ENCODE results near the gene GLB1L.

Gene GLB1L

DNA sequence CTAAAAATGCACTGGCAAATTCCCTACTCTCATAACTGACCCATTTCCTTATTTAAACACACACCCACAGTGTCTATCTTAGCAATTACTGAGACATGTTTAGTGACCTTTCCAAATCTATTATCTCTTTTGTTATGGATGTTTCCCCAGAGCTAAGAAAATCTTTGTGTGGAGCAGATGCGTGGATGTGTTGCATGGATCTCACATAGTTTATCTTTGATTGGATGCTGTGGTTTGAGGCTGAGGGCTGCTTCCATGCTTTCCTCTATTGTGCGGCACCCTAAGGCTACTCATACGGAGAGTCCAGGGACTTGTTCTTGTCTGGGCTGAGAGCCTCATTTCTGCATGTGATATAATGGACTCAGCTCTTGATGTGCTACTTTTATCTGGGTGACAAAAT lies 10.9 kb downstream of the GLB1L start:
- no peak for DNase-seq (ENCODE audit: low read depth, low spot score)
- H3K4me3 ChIP-seq (ENCODE audit: low read length) = no peak overlapping the region

DNA sequence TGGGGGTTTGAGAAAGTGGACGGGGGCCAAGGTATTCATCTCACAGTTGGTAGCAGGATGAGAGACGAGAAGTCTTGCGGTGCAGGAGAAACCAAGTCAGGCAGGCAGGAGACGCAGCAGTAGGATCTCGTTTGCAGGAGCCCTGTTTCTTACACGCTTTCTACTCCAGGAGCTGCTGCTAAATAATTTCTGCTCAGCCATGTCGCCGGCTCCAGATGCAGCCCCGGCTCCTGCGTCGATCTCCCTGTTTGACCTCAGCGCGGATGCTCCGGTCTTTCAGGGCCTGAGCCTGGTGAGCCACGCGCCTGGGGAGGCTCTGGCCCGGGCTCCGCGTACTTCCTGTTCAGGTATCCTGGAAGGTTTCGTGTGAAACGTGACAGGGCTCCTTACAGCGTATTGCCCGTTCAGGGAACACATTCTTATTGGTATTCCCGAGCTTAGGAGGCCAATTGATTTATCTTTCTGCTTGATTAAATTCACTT lies 15.1 kb downstream of the GLB1L start:
- H3K4me3 ChIP-seq (ENCODE audit: low read length) = peak overlapping the region; percentile 79
- DNase-seq (ENCODE audit: low read depth, low spot score) = no peak

DNA sequence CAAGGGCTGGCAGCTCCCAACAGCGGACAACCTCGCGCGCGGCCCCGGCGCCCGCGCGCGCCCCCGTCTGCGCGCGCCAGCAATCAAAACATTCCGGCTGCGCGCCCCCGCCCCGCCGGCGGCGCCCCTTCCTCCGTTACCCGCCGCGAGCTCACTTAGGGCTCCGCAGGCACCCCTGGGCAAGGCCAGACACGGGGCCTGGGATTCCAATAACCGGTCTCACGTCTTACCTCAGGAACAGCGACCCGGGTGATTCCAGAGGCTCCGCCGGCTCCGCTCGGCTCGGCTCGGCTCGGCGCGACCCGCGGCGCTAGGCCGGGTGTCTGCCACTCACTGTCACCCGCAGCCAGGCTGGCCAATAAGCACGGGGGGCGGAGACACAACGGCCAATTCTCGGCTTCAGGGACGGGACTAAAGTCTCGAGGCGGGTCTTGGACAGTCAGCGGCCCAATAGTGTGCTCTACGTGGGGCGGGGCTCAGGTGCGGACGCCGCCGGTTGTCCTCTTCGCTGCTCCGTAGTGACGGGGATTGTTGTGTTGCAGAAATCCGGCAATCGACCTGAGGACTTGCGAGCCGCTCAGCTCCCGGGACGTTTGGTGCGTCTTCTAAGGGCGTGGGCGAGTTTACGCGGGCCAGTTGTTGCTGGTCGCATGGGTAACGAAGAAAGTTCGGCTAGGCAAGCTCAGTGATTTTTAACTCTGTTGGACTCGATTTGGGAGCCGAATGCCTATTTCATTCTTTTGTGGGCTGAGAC lies 15.8 kb downstream of the GLB1L start, which contains the start of the genes ANKZF1 and ATG9A:
ANKZF1 (plus strand) TSS at position 502 of the 754 bp plus-strand sequence. CDS start 452 bp downstream, outside the sequence.
ATG9A (minus strand) TSS at position 332 of the 754 bp plus-strand sequence. CDS start 1,612 bp downstream, outside the sequence.
- peak; percentile 97 for DNase-seq (ENCODE audit: low read depth, low spot score)
- peak within 1 kb of the TSS; percentile 79 for H3K4me3 ChIP-seq (ENCODE audit: low read length)

DNA sequence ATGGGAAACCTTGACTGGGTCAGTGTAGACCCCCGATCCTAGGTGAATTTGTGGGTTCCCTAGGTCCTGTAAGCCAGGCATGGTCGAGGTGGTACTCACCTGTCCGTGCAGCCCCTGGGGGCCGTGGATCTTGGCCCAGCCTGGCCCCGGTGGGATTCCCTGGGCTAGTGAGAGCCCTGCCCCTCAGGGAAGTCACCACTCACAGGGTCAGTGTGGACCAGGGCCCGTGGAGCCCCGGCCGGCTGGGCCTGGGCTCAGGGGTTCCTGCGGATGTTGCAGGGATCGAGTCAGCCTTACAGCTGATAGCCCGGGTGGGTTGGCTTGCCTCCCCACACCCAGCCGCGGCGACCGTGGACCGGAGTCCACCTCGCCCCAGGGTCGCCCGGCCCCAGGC lies 16.3 kb downstream of the GLB1L start:
- H3K4me3 ChIP-seq (ENCODE audit: low read length) = peak overlapping the region; percentile 79
- no peak for DNase-seq (ENCODE audit: low read depth, low spot score)

DNA sequence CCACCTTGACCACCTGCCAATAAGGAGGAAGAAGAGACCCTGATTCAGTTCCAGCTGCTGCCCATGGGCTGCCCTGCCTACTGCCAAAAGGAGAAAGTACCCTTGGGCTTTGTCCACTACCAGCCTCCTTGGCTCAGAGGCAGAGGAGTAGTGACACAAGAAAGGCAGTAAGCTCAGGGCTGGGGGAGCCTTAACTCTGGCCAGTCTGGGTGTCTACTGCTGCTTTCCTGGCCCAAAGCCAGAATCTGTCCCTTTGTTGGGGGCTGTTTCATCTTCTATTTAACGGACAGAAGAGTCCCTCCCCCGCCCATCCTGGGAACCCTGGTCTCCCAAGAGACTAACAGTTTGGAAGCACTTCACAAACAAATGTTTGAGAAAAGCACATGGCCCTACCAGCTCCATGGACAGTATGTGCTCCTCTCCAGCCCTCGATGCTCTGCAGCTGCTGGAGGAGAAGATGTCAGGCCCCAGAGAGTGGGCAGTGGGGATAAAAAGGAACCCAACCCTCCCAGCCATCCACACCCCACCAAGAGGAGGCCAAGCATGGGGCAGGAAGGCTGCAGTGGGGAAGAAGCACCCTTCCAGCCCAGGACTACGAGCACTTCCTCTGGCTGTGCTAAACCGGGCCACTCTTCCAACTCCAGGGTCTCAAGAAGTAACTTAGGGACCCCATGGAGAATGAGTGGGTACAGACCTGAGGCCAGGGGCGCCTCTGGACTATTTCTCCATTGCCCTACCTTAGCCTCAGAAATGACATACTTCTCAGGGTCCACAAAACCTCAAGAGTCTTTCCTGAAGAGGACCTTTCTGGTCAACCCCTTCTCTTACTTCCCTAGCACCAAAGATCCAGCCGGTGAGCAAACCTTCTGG lies 17.0 kb downstream of the GLB1L start:
- DNase-seq (ENCODE audit: low read depth, low spot score) = no peak

DNA sequence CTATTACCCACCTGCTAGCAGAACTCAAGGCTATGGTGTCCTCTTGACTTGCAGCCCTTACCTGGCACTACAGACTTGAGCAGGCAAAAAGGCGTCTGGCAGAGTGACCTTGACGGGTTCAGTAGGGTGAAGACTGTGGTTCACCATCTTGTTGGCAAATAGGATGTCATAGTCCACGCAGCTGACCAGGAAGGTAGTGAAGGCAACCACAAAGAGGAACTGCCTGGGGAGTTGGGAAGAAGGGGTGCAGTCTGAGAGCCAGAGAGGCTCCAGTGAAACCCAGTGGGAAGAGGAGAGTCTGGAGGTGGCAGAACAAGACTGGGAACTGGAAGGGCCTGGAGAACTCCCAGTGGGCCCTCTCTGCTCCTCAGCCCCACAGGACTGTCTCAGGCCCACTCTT lies 19.9 kb downstream of the GLB1L start:
- H3K4me3 ChIP-seq (ENCODE audit: low read length) = no peak overlapping the region
- no peak for DNase-seq (ENCODE audit: low read depth, low spot score)

More for the DNA sequence above, 17.0 kb downstream of the GLB1L start:
- peak overlapping the region; percentile 79 for H3K4me3 ChIP-seq (ENCODE audit: low read length)

DNA sequence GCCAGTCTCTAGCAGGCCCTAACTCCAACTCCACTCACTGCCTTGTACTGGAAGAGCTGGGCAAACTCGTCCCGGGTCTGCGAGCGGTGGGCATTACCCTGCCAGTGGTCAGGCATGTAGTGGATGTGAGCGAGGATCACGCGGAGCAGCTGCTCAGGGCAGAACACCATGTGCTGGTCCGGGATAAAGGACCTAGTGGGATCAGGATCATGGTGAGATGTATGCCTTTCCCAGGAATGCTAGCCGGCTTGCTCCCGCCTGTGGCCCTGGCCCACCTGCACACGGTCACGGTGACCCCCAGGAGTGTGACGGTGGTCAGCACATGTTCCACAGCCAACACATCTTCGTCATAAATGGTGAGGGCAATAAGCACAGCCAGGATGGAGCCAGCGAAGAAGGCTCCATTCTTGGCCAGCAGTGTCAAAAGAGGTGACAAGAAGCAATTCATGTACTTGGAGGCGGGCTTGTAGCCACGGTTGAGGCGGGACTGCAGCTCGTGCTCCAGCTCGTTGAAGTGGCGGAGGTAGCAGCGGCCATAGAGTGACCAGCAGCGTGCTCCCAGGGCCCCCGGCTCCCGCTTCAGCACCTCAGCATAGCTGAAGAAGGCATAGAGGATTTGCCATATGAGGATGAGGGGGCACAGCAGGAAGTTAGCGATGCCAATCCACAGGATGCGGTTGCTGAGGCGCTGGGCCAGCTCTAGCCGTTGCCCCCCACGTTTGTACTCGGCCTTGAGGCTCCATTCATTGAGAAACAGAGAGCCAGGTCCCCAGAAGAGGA lies 21.2 kb downstream of the GLB1L start:
- H3K4me3 ChIP-seq (ENCODE audit: low read length) = no peak overlapping the region
- DNase-seq (ENCODE audit: low read depth, low spot score) = no peak

DNA sequence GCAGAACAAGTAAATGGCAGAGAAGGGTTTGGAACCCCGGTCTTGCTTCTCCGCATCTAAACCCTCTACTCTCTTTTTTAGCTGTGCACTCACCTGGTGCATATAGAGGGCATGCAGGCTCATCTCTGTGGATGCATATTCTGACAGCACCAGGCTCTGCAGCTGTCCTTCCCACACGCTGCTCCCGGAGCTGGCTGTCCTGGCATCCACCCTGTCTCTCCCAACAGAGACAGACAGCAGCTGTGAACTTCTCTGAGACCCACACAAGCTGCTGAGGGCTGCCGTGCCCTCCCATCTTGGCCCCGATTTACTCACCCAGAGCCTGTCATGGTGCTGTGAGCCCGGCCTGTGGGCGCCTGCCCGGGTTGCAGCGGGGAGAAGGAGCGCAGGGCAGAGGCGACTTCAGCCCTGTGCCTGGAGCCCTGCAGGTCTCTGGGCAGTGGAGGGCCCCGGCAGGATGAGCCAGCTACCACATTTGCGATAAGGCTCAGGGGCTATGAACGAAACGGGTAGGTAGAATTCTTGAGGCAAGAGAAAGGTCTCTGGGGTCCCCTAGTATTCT lies 23.2 kb downstream of the GLB1L start:
- no peak for DNase-seq (ENCODE audit: low read depth, low spot score)
- H3K4me3 ChIP-seq (ENCODE audit: low read length) = no peak overlapping the region

DNA sequence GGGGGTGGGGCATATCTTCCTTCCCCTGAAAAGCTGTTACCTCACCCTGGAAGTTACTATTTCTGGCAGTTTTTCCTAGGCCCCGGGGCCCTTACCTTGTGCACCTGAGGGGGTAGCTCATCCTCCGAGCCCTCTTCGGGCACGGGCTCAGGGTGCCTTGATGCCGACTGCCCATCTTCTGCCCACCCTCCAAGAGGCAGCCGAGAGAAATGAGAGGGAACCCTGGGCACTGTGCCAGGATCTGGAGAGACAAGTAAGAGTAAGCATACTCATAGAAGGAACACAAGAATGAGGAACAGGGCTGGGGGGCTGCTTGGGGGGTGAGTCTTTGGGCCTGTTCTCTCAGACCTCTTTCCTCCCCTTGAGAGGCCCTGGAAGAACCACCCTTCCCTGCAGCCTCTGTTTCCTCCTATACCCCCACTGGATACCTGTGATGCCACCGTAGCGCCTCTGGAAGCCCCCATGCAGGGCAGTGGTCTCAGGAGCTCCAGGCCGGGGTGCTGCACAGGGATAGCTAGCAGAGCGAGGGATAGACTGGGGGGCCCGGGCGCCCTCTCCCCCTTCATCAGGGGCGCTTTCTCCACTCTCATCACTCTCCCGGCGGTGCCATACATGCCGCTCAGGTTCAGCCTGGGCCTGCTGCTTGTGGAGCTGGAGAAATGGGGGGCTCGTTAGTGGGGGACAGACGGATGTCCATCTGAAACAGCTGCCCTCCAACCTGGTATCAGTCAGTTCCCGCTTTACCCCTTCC lies 24.4 kb downstream of the GLB1L start:
- no peak for DNase-seq (ENCODE audit: low read depth, low spot score)
- no peak overlapping the region for H3K4me3 ChIP-seq (ENCODE audit: low read length)

DNA sequence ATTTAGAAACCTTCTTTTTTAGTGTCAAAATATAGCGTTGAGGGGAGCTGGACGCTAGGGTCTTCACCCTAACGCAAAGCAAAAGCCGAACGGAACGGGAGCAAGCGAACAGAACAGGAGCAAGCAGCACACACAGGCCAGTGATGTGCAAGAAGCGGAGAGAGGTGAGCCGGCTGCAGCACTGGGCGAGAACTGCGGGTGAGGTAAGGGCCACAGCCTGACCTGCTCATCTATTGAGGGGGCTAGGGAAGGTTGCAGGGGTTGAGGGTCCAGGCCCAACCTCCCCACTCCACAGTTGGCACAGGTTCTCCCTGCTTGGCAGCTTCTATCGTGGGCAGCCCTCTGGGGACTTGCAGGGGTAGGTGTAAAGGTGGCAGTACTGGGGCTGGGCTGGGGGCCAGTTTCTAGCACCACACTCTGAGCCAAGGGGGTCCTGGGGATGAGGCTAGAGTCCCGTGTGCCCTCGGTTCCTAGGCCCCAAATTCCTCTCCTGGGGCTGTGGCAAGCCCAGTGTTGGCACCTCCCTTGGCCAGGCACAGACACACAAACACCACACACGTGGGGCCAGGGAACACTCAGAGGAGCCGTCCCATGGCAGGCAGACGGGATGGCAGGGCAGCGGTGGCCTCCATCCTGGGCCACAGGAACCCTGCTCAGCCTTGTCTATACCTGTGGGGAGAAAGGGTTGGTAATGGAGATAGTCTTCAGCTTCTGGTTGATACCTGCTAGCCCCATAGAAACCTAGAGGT lies 25.3 kb downstream of the GLB1L start:
- DNase-seq (ENCODE audit: low read depth, low spot score) = no peak
- H3K4me3 ChIP-seq (ENCODE audit: low read length) = no peak overlapping the region

DNA sequence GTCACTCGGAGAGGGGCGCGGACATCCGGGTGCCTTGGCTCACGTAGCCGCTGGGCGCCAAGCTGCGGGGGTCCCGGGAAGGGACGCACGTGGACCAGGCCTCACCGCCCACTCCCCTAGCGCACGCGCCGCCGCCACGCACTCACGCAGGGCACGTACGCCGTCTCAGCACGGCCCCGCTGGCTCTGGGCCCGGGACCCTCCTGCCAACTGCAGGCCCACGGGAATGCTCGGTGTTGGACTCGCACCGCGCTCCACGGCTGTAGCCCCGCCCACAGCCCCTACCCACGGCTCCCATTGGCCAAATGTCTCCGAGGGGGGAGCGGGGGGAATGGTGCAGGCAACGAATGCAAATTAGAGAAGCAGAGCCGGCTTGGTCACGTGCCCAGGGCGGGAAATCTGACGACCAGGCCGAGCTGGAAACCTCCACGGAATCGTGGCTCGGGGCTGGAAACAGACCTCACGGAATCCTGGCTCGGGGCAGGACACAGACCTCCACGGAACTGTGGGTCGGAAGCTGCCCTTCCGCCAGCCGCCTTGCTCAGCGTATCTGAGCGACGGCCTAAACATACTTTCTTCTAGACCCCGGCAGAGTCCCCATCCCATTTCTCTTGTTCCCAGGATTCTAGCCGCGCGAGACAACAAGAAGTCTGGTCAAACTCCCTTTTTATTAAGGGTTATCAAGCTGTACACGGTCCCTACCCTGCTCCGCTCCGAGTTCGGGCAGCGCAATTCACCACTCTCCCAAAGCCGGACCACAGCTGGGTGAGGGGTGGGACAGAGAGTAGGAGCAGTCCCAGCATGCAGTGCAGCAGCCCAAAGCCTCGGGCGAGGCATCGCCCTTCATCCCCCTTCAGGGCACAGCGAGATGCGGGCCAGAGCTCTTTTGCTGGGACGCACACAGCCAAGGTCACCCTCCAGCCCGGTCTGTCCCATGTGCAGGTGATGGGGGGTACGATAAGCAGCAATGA lies 26.2 kb downstream of the GLB1L start, which contains the start of gene ABCB6:
ABCB6 (minus strand) TSS at position 227 of the 970 bp plus-strand sequence. CDS start 285 bp downstream, outside the sequence.
- peak within 1 kb of the TSS; percentile 56 for H3K4me3 ChIP-seq (ENCODE audit: low read length)
- DNase-seq (ENCODE audit: low read depth, low spot score) = peak; percentile 63

DNA sequence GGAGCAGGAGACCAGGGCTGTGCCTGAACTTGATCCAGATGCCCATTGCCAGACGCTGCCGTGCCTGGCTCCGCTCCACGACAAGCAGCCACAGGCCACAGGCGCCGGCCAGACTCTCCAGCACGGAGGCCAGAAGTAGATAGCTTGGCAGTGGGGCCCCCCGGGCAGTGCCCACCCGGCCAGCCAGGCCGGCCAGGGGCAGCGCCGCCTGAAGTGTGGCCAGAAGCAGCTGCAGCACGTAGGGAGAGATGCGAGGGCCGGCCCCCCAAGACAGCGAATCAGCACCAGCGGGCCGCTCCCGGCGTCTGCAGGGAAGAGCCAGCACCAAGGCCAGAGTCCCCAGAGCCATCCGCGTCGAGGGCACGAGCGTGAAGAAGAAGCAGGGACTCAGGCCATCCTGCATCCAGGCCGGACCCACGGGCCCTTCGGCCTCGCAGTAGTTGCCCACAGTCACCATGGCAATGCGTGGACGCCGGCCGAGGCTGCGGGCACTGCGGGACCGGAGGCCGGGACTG lies 27.0 kb downstream of the GLB1L start:
- peak overlapping the region; percentile 56 for H3K4me3 ChIP-seq (ENCODE audit: low read length)
- no peak for DNase-seq (ENCODE audit: low read depth, low spot score)

DNA sequence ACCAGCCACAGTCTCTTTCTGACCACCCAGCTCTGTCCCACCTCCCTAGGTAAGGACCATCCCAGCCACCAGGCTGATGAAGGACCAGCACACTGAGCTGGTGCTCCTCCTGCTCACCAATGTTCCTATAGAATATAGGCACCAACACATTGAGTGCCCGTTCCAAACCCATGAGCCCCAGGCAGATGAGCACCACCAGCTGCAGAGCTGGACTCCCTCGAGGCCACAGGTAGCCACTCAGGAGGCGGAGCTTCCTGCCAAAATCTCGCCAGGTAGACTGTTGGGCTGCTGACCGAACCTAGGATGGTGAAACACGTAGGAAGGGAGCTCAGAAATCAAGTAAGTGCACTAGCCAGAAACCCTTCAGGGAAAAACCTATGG lies 28.7 kb downstream of the GLB1L start:
- no peak for DNase-seq (ENCODE audit: low read depth, low spot score)
- H3K4me3 ChIP-seq (ENCODE audit: low read length) = no peak overlapping the region

DNA sequence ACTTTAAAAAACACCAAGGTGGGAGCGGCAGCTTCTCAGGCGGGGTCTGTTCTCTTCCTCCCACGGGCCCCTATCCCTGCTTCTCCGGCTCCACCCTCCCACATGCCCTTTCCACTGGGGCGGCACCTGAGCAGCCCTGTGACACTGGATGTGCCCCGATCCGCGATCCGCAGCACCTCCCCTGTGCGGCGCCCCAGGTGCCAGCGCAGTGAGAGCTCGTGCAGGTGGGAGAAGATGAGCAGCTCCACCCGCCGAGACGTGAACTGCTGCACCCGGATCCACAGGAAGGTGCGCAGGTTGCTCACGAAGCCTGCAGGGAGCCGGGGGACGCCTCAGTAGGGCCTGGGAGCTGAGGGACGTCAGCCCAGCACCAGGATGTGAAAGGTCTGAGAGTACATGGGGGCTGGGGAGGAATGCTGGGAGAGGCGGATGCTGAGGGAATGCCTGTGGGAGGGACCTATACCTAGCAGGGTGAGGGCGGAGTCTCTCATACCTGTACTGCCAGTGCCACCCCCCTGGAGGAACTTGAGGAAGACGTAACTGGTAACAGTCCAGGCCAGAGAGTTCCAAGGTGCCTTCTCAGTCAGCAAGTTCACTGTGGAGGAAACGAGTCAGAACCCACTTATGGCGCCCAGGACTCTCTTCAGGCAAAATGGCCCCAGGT lies 29.2 kb downstream of the GLB1L start:
- DNase-seq (ENCODE audit: low read depth, low spot score) = no peak
- no peak overlapping the region for H3K4me3 ChIP-seq (ENCODE audit: low read length)

DNA sequence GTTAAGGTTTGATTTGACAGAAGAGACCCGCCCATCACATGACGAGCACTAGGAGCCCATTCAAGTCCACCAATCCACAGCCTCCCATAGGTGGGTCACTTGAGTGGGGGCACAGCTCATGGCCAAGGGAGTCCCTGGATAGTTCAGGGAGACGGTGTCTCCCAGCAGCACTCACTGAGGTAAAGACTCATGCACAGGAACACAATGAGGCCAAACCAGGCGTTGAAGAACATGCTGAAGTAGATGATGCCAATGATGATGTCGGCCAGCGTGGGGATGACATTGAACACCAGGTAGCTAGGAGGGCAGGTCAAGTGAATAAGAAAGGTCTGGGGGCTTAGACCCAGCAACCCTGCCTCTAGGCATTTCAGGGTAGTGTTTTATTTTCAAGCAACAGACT lies 30.5 kb downstream of the GLB1L start:
- no peak for DNase-seq (ENCODE audit: low read depth, low spot score)
- H3K4me3 ChIP-seq (ENCODE audit: low read length) = no peak overlapping the region

DNA sequence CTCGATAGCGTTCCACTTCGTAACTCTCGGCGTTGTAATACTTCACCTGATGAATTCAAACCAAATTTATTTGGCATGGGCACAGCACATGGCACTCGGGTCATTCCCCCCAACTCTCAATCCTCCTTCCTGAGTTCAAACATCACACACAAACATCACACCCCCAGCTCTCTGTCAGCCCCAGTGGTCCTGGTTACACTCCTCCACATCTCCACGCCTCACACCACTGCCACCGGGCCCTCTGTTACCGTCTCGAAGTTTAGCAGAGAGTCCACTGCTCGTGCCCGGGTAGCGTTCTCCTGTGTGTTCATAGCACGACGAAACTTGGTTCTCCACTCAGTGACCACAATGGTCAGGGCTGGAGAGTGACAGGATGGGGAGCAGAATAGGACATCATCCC lies 31.1 kb downstream of the GLB1L start:
- no peak for DNase-seq (ENCODE audit: low read depth, low spot score)
- no peak overlapping the region for H3K4me3 ChIP-seq (ENCODE audit: low read length)
